GM12801 (cell line): Measurements from ENCODE around the gene SLC6A11.

Experiments used
- TF ChIP-seq, protein P1 (sequence below): IDR thresholded peaks from one replicate; pipeline ENCODE4 v1.5.1; 2011; ENCODE audit warnings: control low read depth; ENCODE audit not compliant: insufficient read length; ENCODE audit errors: extremely low read depth

Gene SLC6A11

DNA sequence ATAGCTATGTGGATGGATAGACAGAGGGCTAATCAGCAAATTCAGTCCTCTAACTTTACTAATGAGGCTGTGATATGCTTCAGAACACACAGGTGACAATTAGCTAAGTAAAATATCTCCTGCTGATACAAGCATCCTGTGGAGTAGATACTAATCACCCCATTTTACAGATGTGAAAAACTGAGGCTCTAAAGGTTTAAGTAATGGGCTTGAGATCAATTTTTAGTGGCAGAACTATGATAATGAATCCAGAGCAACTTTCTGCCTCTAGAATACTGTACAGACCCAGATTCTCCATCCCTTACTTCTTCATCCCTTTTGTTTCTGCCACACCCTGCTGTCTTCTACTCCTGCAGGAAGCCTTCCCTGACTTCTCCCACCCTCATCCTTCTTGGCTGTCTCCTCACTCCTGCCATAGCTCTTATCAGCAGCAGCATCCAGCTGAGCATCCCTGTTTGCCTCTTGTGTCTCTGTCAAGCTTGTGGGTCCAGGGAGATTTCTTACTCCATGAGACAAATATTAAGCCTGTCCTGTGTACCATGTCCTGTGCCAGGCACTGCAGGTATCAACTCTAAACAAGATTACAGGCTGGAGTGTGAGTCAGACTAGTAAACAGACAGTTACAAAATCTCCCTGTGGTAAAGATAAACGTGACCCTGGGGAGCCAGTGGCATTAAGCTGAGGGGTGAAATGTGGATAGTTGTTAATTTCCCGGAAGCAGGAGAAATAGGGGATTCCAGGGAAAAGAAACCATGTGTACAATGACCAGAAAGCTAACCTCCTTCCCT, 39.2 kb downstream of the SLC6A11 start:
- TF ChIP-seq, protein P1, sequence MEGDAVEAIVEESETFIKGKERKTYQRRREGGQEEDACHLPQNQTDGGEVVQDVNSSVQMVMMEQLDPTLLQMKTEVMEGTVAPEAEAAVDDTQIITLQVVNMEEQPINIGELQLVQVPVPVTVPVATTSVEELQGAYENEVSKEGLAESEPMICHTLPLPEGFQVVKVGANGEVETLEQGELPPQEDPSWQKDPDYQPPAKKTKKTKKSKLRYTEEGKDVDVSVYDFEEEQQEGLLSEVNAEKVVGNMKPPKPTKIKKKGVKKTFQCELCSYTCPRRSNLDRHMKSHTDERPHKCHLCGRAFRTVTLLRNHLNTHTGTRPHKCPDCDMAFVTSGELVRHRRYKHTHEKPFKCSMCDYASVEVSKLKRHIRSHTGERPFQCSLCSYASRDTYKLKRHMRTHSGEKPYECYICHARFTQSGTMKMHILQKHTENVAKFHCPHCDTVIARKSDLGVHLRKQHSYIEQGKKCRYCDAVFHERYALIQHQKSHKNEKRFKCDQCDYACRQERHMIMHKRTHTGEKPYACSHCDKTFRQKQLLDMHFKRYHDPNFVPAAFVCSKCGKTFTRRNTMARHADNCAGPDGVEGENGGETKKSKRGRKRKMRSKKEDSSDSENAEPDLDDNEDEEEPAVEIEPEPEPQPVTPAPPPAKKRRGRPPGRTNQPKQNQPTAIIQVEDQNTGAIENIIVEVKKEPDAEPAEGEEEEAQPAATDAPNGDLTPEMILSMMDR = no peak

DNA sequence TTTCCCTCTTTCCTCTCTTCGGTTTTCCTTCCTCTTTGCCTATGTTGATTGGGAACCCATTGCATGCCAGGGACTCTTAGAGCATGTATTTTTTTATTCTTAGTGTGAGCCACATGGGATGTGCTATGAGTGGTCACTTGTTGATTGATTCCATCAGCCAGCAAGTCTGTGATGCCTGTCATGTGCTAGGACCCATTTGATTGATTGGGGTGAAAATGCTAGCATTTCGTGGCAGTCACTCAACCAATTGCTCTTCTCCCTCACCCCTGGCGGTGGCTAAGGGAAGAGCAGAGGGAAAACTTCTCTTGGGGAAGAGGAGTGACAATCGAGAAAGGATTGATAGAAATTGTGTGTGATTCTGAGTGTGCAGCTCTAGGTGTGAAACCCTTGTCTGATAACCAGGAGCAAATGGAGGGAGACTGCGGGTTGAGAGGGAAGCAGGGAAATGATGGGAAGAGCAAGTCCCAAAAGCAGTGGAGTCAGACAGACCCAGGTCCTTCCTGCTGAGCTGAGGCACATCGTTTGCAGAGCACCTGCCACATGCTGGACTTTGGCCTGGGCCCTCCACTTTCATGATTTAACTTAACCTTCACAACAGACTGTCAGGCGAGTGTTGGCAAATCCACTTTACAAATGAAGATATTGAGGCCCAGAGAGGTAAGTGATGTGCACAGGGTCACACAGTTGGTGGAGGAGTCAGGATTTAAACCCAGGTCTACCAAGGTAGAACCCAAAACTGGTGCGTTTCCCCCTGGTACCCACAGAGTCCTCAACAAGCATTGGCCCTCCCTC, 40.0 kb downstream of the SLC6A11 start:
- TF ChIP-seq, protein P1 = no peak

DNA sequence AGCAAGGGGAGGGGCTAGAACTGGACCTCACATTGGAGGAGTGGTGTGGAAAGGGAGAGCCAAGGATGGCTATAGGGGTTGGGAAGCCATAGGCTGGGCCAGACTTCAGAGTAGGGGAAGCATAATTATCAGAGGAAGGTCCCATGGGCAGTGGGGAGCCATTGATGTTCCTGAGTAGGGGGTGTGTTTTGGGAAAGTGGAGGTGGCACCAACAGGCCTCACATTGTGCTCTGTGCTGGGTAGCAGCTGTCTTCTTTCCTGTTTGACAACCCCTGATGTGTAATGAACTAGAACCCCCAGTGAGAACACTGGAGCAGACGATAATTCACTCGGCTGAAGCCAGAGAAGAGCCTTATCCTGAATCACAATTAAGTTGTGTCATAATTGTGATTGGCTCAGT, 41.2 kb downstream of the SLC6A11 start:
- TF ChIP-seq, protein P1 = no peak

DNA sequence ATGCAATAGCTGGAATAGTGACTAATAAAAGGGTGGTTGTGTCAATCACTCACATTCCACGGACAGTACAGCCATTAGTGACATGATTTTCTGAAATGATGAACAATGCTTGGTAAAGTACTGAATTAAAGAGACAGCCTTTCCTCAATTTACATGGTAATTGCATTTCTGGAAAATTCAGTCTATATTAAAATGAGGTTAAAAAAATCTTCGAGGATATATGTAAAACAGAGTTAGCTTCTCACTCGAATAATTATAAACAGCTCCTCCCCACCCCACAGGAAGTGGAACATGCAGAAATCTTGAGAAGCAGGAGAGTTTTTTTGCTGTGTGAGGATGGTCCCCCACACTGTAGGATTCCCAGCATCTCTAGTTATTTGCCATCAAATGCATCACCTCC, 42.1 kb downstream of the SLC6A11 start:
- TF ChIP-seq, protein P1 = no peak

DNA sequence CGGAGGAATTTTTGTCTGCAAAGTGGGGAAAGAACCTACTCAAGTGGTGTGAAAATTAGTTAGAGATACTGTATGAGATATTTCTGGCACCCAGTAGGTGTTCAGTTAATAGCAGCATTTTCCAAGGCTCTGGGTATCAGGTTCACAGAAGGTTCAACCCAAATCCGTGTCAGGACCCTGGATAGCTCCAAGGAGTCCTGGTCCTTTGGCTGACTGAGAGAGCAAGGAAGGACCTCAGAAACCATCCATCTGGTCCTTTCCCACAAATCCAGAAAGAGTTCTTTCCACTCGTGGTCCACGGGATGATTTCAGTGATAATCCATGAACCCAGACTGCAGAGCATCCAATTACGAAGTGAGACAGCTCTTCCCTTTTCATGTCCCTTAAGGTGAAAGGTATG, 51.4 kb downstream of the SLC6A11 start:
- TF ChIP-seq, protein P1 = no peak

DNA sequence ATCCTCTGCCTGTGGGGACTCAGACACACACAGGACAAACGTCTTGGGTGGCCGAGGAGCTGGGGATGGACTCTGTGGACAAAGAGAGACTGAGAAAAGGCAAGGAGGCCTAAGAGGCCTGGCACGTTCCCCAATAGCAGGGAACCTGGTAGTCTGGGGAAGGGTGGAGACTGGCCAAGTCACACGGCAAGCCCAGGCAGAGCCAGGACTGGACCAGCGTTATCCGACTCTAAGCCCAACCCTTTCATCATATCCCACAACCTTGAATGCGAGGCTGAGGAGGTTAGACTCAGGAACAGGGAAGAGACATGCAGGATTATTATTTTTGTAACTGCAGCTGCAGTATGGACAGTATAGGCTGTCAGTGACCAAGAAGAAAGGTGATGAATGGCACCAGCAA, 53.4 kb downstream of the SLC6A11 start:
- TF ChIP-seq, protein P1 = no peak

DNA sequence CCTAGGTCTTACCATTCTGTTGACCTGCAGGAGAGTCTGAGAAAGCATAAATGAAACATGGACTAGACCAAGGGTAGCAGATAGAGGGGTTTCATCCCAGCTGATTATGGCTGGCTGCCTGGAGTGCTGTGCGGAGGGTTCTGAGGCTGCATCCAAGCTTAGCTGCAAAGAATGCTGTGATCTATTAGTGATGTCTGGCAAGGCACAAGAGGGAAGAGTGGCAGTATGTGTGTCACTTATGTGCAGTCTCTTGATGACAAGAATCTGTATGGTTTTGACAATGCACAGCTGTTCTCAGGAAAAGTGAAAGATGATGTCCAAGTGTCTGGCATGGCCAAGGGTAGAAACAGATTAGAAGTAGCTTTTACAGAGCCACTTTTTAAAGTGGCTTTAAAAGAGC, 54.3 kb downstream of the SLC6A11 start:
- TF ChIP-seq, protein P1 = no peak
